Osteocyte (in vitro differentiated cells): Measurements from ENCODE around the gene PRPF38B. TPM values are rescaled to one million over a fixed set of nuclear protein-coding genes. Genes with fewer than 3 reads are reported as not detected.
A peak's percentile ranks its signal among the peaks of the same experiment; 100 is the strongest.

Experiments
- DNase-seq: peaks from one replicate; pipeline ENCODE4 v3.0.0; 2021; ENCODE audit warnings: mixed read lengths; ENCODE audit not compliant: unreplicated experiment; ENCODE audit errors: extremely low spot score
- H3K27ac Mint-ChIP-seq: one replicate; pipeline ENCODE4 v1.8.0; 2021; ENCODE audit warnings: mild to moderate bottlenecking, mixed read lengths; ENCODE audit not compliant: unreplicated experiment
- H3K27me3 Mint-ChIP-seq: one replicate; pipeline ENCODE4 v1.8.0; 2021; ENCODE audit warnings: mixed read lengths; ENCODE audit not compliant: unreplicated experiment
- H3K36me3 Mint-ChIP-seq: one replicate; pipeline ENCODE4 v1.8.0; 2021; ENCODE audit warnings: mixed read lengths; ENCODE audit not compliant: unreplicated experiment
- H3K4me1 Mint-ChIP-seq: one replicate; pipeline ENCODE4 v1.8.0; 2021; ENCODE audit warnings: mixed read lengths; ENCODE audit not compliant: unreplicated experiment
- H3K4me3 Mint-ChIP-seq: one replicate; pipeline ENCODE4 v1.8.0; 2021; ENCODE audit warnings: mild to moderate bottlenecking, moderate library complexity, mixed read lengths; ENCODE audit not compliant: unreplicated experiment
- H3K9me3 Mint-ChIP-seq: one replicate; pipeline ENCODE4 v1.8.0; 2021; ENCODE audit warnings: mixed read lengths; ENCODE audit not compliant: unreplicated experiment
- CTCF ChIP-seq: fragments of 200-600 bp; sonication (generic); IDR thresholded peaks from 2 replicates; pipeline ENCODE4 v1.5.0; 2021; ENCODE audit warnings: antibody characterized with exemption, mild to moderate bottlenecking, moderate library complexity
- long read RNA-seq: library from polyadenylated mRNA; unstranded; transcript quantifications from one replicate; pipeline ENCODE4 v2.0.0, GENCODE V29; 2021
- total RNA-seq: library from RNA; stranded (reverse); gene quantifications from 2 replicates; pipeline ENCODE4 v1.2.1, GENCODE V29; 2021

Gene PRPF38B
- 35.0 and 39.2 TPM in 2 replicates for total RNA-seq
- long read RNA-seq, transcript PRPF38B-203 (6 exons, 3,693 nt), result major isoform, 28 of 53 reads
- long read RNA-seq, partial matches to known transcripts, result 5 of 53 reads
- long read RNA-seq, other reads (novel, unspliced or antisense), result 18 of 53 reads

GRCh38 chr1:108691942-108692723, at the start of gene PRPF38B:
PRPF38B (plus strand) TSS chr1:108692310; CDS start chr1:108692592, 282 bp downstream.
- peaks cover 17% of the 10 kb centered on the region for H3K27me3 Mint-ChIP-seq
- no peak for TF ChIP-seq CTCF
- peaks cover 15% of the 10 kb centered on the region for H3K36me3 Mint-ChIP-seq
- peaks cover 34% of the 10 kb centered on the region for H3K4me1 Mint-ChIP-seq
- H3K9me3 Mint-ChIP-seq, result no peaks in the 10 kb centered on the region
- peak within 1 kb of the TSS; percentile 92 for H3K4me3 Mint-ChIP-seq
- peak within 1 kb of the TSS; percentile 98 for H3K27ac Mint-ChIP-seq
- peak; percentile 96 for DNase-seq

DNA sequence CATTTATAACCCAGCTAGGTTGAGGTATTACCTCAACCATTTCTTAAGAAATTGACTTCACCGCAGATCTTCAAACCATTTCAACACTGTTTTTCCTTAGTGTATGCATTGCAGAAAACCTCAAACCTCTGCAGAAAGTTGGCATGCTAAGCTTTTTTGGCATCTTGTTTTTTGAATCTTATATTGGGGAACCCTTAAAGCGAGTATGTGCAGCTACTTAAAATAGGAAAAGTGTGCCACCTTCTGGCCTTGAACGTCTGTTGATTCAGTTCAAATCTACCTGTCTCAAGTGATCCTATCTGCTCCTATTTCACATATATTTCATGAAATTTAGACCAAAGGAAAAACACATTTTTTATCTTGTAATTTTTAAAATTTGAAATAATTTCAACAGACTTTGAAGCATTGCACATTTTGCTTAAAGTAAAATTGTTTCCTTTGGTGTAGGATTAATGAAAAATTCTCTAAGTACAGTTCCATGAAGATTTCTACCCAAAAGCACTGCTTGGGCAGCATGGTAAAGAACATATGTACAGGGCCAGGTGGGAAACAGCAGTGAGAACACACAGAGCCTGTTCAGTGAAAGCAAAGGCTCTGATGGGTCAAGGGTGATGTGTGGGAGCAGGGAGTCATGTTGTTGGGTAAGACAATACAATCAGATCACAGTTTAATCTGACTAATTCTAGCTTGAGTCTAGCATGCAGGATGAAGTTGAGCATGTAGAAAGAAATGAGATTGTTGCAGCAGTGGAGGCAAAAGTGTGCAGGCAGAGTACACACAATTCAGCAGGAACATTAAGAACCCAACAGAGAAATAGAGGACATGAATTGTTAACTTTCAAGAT, 48.4 kb upstream of the PRPF38B start:
- H3K36me3 Mint-ChIP-seq, result peaks cover 2% of the 10 kb centered on the region
- H3K4me3 Mint-ChIP-seq, result no peak overlapping the region
- H3K9me3 Mint-ChIP-seq, result no peaks in the 10 kb centered on the region
- no peak for DNase-seq
- no peak overlapping the region for H3K27ac Mint-ChIP-seq
- H3K27me3 Mint-ChIP-seq, result no peaks in the 10 kb centered on the region
- TF ChIP-seq CTCF, result peak; percentile 81
- peaks cover 9% of the 10 kb centered on the region for H3K4me1 Mint-ChIP-seq

GRCh38 chr1:108644984-108645383, 47.1 kb upstream of the PRPF38B start:
- Mint-ChIP-seq H3K27ac (no peak overlapping the region), H3K9me3 (no peaks in the 10 kb centered on the region), H3K27me3 (no peaks in the 10 kb centered on the region), H3K4me1 (peaks cover 9% of the 10 kb centered on the region), H3K36me3 (no peaks in the 10 kb centered on the region), H3K4me3 (no peak overlapping the region)
- DNase-seq, result no peak
- no peak for TF ChIP-seq CTCF

DNA sequence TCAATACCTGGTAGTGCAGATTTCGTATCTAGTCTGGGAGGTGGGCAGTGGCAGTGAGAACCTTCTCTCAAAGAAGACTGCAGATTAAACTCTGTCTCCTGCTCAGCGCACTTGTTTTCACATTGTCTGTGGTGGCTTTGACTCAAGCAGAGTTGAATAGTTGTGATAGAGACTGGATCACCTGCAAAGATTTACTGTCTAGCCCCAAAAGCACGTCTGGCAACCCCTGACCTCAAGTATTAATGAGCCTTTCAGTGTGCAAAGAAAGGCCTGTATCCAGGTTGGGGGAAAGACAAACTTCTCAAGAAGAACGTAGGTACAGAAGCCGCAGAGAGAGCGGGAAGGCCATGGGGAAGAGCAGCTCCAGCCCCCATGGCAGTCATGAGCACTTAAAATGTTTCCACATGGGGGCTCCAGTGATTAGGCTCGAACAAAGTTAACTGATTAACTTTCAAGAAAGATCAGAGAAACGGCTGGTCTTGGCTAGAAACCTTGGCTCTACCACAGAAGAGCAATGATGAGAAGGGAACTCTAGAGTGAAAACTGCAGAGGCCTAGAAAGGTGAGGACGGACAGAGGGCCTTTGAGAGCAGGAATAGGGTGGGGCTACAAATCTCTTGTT, 46.4 kb upstream of the PRPF38B start:
- no peak for DNase-seq
- Mint-ChIP-seq H3K27me3 (no peaks in the 10 kb centered on the region), H3K36me3 (peaks cover 2% of the 10 kb centered on the region), H3K4me3 (no peak overlapping the region), H3K9me3 (no peaks in the 10 kb centered on the region), H3K27ac (no peak overlapping the region), H3K4me1 (peaks cover 9% of the 10 kb centered on the region)
- TF ChIP-seq CTCF, result no peak
